GM18502 (cell line): Measurements from ENCODE around the gene EAPP.
A peak's percentile ranks its signal among the peaks of the same experiment; 100 is the strongest.
"Not testable (repeated sequence)": the region's sequence is repeated elsewhere in the genome, so short reads cannot be mapped to it uniquely, and the experiment has no call there.

Experiments used
- ATAC-seq: cut with Tn5 transposase; IDR thresholded peaks from one replicate; pipeline ENCODE4 v1.9.1; 2021; ENCODE audit warnings: mild to moderate bottlenecking; ENCODE audit not compliant: unreplicated experiment, poor library complexity

EAPP gene

GRCh38 chr14:34538871-34539406 is 562 bp downstream of the EAPP start:
- peak; percentile 22 for ATAC-seq

- ATAC-seq: not testable (repeated sequence)
Measured at GRCh38 chr14:34538096-34538495, 1.4 kb downstream of the EAPP start.

- ATAC-seq: no peak
Measured at GRCh38 chr14:34537677-34538009, 1.9 kb downstream of the EAPP start.

- ATAC-seq: no peak
Measured at GRCh38 chr14:34536951-34537676, 2.4 kb downstream of the EAPP start.

DNA sequence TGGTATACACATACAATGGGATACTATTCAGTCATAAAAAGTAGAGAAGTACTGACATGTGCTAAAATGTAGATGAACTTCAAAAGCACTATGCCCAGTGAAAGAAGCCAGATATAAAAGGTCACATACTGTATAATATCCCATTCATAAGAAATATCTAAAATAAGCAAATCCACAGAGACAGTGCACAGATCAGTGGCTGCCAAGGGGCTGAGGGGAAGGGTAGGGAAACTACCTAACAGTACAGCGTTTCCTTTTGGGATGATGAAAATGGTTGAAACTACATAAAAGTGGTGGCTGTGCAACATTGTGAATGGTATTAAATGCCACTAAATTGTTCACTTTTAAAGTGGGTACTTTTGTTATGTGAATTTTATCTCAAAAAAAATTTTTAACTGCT is 11.9 kb downstream of the EAPP start:
- no peak for ATAC-seq

- not testable (repeated sequence) for ATAC-seq
Measured at GRCh38 chr14:34524216-34524615, 15.3 kb downstream of the EAPP start.

- no peak for ATAC-seq
Measured at GRCh38 chr14:34522496-34522895, 17.0 kb downstream of the EAPP start.

DNA sequence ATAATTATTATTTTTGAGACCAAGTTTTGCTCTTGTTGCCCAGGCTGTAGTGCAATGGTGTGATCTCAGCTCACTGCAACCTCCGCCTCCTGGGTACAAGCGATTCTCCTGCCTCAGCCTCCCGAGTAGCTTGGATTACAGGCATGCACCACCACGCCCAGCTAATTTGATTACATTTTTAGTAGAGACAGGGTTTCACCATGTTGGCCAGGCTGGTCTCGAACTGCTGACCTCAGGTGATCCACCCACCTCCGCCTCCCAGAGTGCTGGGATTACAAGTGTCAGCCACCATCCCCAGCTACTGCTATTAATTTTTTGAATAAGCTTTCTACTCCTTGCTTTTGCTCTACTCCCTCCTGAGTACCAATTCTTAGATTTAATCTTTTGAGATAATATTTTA is 18.4 kb downstream of the EAPP start:
- ATAC-seq: not testable (repeated sequence)

GRCh38 chr14:34520304-34520970 is 19.1 kb downstream of the EAPP start:
- not testable (repeated sequence) for ATAC-seq

DNA sequence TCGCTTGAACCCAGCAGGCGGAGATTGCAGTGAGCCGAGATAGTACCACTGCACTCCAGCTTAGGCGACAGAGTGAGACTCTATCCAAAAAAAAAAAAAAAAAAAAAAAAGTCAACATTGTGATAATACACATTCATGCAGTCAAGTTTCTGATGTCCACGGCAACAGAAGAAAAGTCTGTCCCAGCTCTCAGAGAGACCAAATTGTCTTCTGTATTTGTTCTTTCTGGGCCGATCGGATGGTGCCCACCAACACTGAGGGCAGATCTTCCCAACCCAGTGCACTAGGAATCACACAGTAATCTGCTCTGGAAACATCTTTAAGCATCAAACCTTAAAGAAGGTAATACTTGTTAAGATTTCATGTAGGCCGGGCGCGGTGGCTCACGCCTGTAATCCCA is 31.6 kb downstream of the EAPP start:
- ATAC-seq: no peak

DNA sequence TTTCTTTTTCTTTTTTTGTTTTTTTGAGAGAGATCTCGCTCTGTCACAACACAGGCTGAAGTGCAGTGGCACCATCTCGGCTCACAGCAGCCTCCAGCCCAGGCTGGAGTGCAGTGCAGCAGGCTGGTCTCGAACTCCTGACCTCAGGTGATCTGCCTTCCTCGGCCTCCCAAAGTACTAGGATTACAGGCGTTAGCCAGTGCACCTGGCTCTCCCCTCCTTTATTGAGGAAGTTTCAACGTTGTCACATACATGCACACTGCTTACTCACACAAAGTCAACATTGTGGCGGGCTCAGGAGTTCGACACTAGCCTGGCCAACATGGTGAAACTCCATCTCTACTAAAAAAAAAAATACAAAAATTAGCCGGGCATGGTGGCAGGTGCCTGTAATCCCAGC is 32.0 kb downstream of the EAPP start:
- ATAC-seq: no peak

DNA sequence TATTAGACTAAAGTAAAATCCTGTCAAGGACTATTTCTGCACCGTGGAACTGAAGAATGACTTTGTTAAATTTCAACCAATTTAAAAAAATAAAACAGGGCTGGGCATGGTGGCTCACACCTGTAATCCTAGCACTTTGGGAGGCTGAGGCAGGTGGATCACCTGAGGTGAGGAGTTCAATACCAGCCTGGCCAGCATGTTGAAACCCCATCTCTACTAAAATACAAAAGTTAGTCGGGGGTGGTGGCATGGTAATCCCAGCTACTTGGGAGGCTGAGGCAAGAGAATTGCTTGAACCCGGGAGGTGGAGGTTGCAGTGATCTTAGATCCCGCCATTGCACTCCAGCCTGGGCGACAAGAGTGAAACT is 34.4 kb downstream of the EAPP start:
- not testable (repeated sequence) for ATAC-seq

- not testable (repeated sequence) for ATAC-seq
Measured at GRCh38 chr14:34504027-34504426, 35.5 kb downstream of the EAPP start.

- ATAC-seq: no peak
Measured at GRCh38 chr14:34502545-34503225, 36.8 kb downstream of the EAPP start.

GRCh38 chr14:34502001-34502400 is 37.5 kb downstream of the EAPP start:
- no peak for ATAC-seq

- no peak for ATAC-seq
Measured at GRCh38 chr14:34501004-34501580, 38.4 kb downstream of the EAPP start.

- ATAC-seq: no peak
Measured at GRCh38 chr14:34498684-34499412, 40.7 kb downstream of the EAPP start.

DNA sequence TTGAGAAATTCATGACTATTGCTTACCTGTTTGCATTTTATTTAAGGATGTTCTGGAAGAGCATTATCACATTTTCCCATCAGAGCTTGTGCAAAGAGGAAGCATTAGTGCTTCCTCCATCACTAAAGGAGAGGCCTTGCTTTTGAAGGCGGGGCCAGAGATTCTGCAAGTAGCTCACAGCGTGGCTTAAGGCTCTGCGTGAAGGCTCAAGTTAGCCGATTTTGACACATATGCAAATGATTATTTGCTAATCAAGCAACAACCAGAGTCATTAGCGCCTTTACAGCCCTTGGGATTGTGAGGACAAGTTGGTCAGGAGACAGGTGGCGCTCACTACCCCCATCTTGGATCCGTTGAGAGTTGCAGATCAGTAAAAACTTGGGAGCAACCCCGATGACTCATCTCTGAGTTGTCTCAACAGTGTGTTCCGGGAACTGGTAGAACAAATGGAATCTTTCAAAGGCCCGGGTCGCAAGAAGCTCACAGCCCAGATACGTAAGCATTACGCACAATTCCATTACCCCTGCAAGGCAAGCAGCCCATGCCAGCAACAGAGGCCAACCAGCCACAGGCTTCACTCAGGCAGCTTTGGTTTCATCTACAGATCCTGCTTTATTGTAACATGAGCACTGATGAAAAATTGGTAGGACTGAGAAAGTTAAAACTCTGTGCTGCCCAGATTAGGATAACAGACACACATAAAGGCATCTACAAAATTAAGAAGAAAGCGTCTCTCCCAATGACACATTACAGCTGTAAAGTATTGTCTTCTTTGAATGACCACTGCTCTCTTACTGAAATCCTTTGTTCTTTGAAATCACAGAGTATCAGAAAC is 42.6 kb downstream of the EAPP start:
- ATAC-seq: no peak

- ATAC-seq: no peak
Measured at GRCh38 chr14:34496007-34496678, 43.4 kb downstream of the EAPP start.
